HepG2 (cell line): Measurements from ENCODE around the gene MRPL10. TPM values are rescaled to one million over a fixed set of nuclear protein-coding genes. Genes with fewer than 3 reads are reported as not detected.
A peak's percentile ranks its signal among the peaks of the same experiment; 100 is the strongest.

Experiments
- ARID2 ChIP-seq: sonication (generic); formaldehyde crosslinking; IDR thresholded peaks from 2 replicates; pipeline ENCODE4 v1.8.1; 2022; ENCODE audit warnings: mild to moderate bottlenecking, missing genetic modification reagents, borderline replicate concordance
- BORCS8-MEF2B ChIP-seq: sonication (generic); formaldehyde crosslinking; IDR thresholded peaks from 2 replicates; pipeline ENCODE4 v1.8.0; 2022; ENCODE audit warnings: mild to moderate bottlenecking, missing genetic modification reagents
- CC2D1A ChIP-seq: sonication (generic); formaldehyde crosslinking; IDR thresholded peaks from 2 replicates; pipeline ENCODE4 v1.8.1; 2023; ENCODE audit warnings: mild to moderate bottlenecking, missing genetic modification reagents
- EED ChIP-seq: sonication (generic); formaldehyde crosslinking; IDR thresholded peaks from 2 replicates; pipeline ENCODE4 v1.5.0; 2020; ENCODE audit warnings: mild to moderate bottlenecking, missing genetic modification reagents
- KLF6 ChIP-seq: IDR thresholded peaks from 2 replicates; pipeline ENCODE4 v1.8.0; 2016; ENCODE audit warnings: missing biosample characterization, missing genetic modification reagents
- MED1 ChIP-seq: sonication (generic); formaldehyde crosslinking; IDR thresholded peaks from 2 replicates; pipeline ENCODE4 v1.4.0; 2020; ENCODE audit warnings: missing genetic modification reagents
- RBM39 ChIP-seq: fragments of 200-400 bp; formaldehyde crosslinking; IDR thresholded peaks from one replicate; pipeline ENCODE4 v1.6.1; 2018; ENCODE audit warnings: antibody characterized with exemption, mild to moderate bottlenecking, low read depth, low read length; ENCODE audit not compliant: poor library complexity, severe bottlenecking
- RFX3 ChIP-seq: IDR thresholded peaks from 2 replicates; pipeline ENCODE4 v1.6.1; 2016; ENCODE audit warnings: missing biosample characterization, missing genetic modification reagents
- SAP130 ChIP-seq: IDR thresholded peaks from 2 replicates; pipeline ENCODE4 v1.6.1; 2016; ENCODE audit warnings: low read depth
- SNAI1 ChIP-seq: sonication (generic); formaldehyde crosslinking; IDR thresholded peaks from 2 replicates; pipeline ENCODE4 v1.5.0; 2020; ENCODE audit warnings: mild to moderate bottlenecking, missing genetic modification reagents, borderline replicate concordance
- SP5 ChIP-seq: IDR thresholded peaks from 2 replicates; pipeline ENCODE4 v1.6.1; 2016; ENCODE audit warnings: low read depth, borderline replicate concordance
- ZKSCAN8 ChIP-seq: IDR thresholded peaks from 2 replicates; pipeline ENCODE4 v1.6.1; 2016; ENCODE audit warnings: borderline replicate concordance, missing genetic modification reagents, missing compliant biosample characterization
- ZMAT3 ChIP-seq: sonication (generic); formaldehyde crosslinking; conservative IDR thresholded peaks from 2 replicates; pipeline ENCODE4 v1.7.0; 2021; ENCODE audit warnings: missing genetic modification reagents
- ZNF124 ChIP-seq: sonication (generic); formaldehyde crosslinking; IDR thresholded peaks from 2 replicates; pipeline ENCODE4 v1.4.0; 2020; ENCODE audit warnings: missing genetic modification reagents
- ZNF24 ChIP-seq: fragments of 450-650 bp; IDR thresholded peaks from 2 replicates; pipeline ENCODE4 v1.6.1; 2017; ENCODE audit warnings: antibody characterized with exemption, mild to moderate bottlenecking
- ZNF331 ChIP-seq: sonication (generic); formaldehyde crosslinking; IDR thresholded peaks from 2 replicates; pipeline ENCODE4 v1.4.0; 2020; ENCODE audit warnings: missing genetic modification reagents
- ZNF431 ChIP-seq: sonication (generic); formaldehyde crosslinking; IDR thresholded peaks from 2 replicates; pipeline ENCODE4 v1.9.0; 2022; ENCODE audit warnings: missing genetic modification reagents, low read depth, mild to moderate bottlenecking, borderline replicate concordance
- ZNF501 ChIP-seq: sonication (generic); formaldehyde crosslinking; IDR thresholded peaks from 2 replicates; pipeline ENCODE4 v1.5.1; 2020; ENCODE audit warnings: mild to moderate bottlenecking, moderate library complexity, missing genetic modification reagents
- ZNF616 ChIP-seq: sonication (generic); formaldehyde crosslinking; IDR thresholded peaks from 2 replicates; pipeline ENCODE4 v1.5.0; 2020; ENCODE audit warnings: low read depth, mild to moderate bottlenecking, missing genetic modification reagents
- ZSCAN21 ChIP-seq: sonication (generic); formaldehyde crosslinking; IDR thresholded peaks from 2 replicates; pipeline ENCODE4 v1.8.0; 2022; ENCODE audit warnings: mild to moderate bottlenecking, missing genetic modification reagents, moderate library complexity, borderline replicate concordance
- polyA plus RNA-seq, 8 experiments: library from polyadenylated mRNA; depleted of rRNA in 3 of 8; stranded (reverse) in 7 of 8; unstranded in 1 of 8; fragments of >200 nt; fragmentation: Illumina TruSeq in 4 of 8; extraction: Trizol in 4 of 8; gene quantifications; 2 replicates each; pipeline versions ENCODE4 v1.2.1 to v1.2.3, GENCODE V29; 2011 to 2016; ENCODE audit warnings: low read depth in 4 of 8, missing spikeins in 1 of 8, mixed read lengths in 1 of 8; ENCODE audit not compliant: insufficient read depth in 1 of 8
- total RNA-seq, 5 experiments: library from RNA; depleted of rRNA; stranded (reverse); fragments of >200 nt; fragmentation: Illumina TruSeq; extraction: Trizol; gene quantifications; 2 replicates each; pipeline ENCODE4 v1.2.3, GENCODE V29; 2016; ENCODE audit warnings: low read depth in 1 of 5
- TF ChIP-seq, protein P1 (sequence below): sonication (generic); formaldehyde crosslinking; IDR thresholded peaks from 2 replicates; pipeline ENCODE4 v1.8.0; 2023; ENCODE audit warnings: mild to moderate bottlenecking, missing genetic modification reagents
- TF ChIP-seq, protein P2 (sequence below): sonication (generic); IDR thresholded peaks from 2 replicates; pipeline ENCODE4 v1.6.1; 2016; ENCODE audit warnings: low read depth, borderline replicate concordance
- TF ChIP-seq, protein P3 (sequence below): sonication (generic); formaldehyde crosslinking; IDR thresholded peaks from 2 replicates; pipeline ENCODE4 v1.8.1; 2023; ENCODE audit warnings: missing genetic modification reagents, mild to moderate bottlenecking, borderline replicate concordance
- TF ChIP-seq, protein P4 (sequence below): sonication (generic); formaldehyde crosslinking; IDR thresholded peaks from 2 replicates; pipeline ENCODE4 v1.8.1; 2023; ENCODE audit warnings: mild to moderate bottlenecking, missing genetic modification reagents
- TF ChIP-seq, protein P5 (sequence below): sonication (generic); formaldehyde crosslinking; IDR thresholded peaks from 2 replicates; pipeline ENCODE4 v1.8.0; 2022; ENCODE audit warnings: missing genetic modification reagents, mild to moderate bottlenecking, moderate library complexity, borderline replicate concordance

The MRPL10 gene
- total and polyA plus RNA-seq, 2 of the 13 experiments (the other 11 are each of a cell fraction or from before 2014, with no cell fraction given), result 56.7 to 149 TPM

DNA sequence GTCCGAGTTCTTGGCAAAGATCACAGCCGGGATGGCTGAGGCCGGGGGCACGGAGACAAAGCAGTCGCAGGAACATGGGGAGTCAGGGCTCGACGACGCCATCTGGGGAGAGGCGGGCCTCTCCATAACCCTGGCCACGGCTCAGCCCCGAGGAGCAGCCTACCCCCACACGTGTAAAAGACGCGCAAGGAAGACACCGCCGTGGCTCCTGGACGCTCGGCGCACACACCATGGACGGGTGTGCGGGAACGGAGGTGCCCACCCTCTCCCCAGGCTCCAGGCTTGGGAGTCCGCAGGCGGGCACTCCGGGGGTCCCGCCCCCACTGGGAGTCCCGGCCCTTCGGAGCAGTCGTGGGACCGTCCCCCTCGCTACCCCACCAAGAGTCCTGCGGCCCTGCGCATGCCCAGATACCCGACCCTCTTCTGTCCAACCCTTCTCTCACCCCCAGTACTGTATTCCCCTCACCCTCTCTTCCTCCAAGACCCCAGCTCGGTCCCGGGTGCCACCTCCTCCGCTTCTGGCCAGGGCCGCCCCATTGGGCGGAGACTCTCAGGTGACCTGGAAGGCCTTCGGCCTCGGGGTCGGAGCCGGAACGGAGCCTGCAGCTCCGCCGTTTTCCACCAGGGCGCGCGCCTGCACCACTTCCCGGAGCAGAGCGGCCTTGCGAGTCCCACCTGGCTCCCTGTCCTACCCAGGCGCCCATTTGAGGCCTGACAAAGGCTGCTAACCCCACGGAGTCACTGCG lies 9.6 kb upstream of the MRPL10 start, which contains the start of gene SCRN2 (continued):
- TF ChIP-seq ZNF501 (peak; percentile 96), CC2D1A (CRISPR knock-in tag) (no peak), BORCS8-MEF2B (peak; percentile 63; the same call in 1 of the 2 replicates), ARID2 (peak; percentile 37; the same call in 1 of the 2 replicates), ZNF431 (CRISPR knock-in tag) (no peak), SP5 (peak; percentile 86; the same call in 1 of the 2 replicates), KLF6 (CRISPR knock-in tag) (peak; percentile 33; the same call in 1 of the 2 replicates), SNAI1 (CRISPR knock-in tag) (peak; percentile 77; the same call in 1 of the 2 replicates), RFX3 (CRISPR knock-in tag) (no peak), MED1 (CRISPR knock-in tag) (peak; percentile 56; the same call in 1 of the 2 replicates), ZNF124 (CRISPR knock-in tag) (peak; percentile 55; the same call in 1 of the 2 replicates), SAP130 (CRISPR knock-in tag) (peak; percentile 75), EED (CRISPR knock-in tag) (peak; percentile 11; the same call in 1 of the 2 replicates), ZNF616 (CRISPR knock-in tag) (no peak), RBM39 (peak; percentile 85), ZNF331 (CRISPR knock-in tag) (peak; percentile 57), ZSCAN21 (CRISPR knock-in tag) (no peak), ZKSCAN8 (CRISPR knock-in tag) (0 out of 2 replicates have a peak, but pooled peaks have one; percentile 7), ZNF24 (no peak), ZMAT3 (peak; percentile 90)
- TF ChIP-seq, protein P1, sequence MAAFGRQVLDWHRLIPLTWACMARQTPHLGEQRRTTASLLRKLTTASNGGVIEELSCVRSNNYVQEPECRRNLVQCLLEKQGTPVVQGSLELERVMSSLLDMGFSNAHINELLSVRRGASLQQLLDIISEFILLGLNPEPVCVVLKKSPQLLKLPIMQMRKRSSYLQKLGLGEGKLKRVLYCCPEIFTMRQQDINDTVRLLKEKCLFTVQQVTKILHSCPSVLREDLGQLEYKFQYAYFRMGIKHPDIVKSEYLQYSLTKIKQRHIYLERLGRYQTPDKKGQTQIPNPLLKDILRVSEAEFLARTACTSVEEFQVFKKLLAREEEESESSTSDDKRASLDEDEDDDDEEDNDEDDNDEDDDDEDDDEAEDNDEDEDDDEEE, result peak; percentile 0; the same call in 1 of the 2 replicates
- TF ChIP-seq, protein P2, sequence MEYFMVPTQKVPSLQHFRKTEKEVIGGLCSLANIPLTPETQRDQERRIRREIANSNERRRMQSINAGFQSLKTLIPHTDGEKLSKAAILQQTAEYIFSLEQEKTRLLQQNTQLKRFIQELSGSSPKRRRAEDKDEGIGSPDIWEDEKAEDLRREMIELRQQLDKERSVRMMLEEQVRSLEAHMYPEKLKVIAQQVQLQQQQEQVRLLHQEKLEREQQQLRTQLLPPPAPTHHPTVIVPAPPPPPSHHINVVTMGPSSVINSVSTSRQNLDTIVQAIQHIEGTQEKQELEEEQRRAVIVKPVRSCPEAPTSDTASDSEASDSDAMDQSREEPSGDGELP, result peak; percentile 75; the same call in 1 of the 2 replicates
- TF ChIP-seq, protein P3, sequence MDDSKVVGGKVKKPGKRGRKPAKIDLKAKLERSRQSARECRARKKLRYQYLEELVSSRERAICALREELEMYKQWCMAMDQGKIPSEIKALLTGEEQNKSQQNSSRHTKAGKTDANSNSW, result 0 out of 2 replicates have a peak, but pooled peaks have one; percentile 23
- TF ChIP-seq, protein P4, sequence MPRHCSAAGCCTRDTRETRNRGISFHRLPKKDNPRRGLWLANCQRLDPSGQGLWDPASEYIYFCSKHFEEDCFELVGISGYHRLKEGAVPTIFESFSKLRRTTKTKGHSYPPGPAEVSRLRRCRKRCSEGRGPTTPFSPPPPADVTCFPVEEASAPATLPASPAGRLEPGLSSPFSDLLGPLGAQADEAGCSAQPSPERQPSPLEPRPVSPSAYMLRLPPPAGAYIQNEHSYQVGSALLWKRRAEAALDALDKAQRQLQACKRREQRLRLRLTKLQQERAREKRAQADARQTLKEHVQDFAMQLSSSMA (CRISPR knock-in tag), result peak; percentile 91; the same call in 1 of the 2 replicates
- TF ChIP-seq, protein P5, sequence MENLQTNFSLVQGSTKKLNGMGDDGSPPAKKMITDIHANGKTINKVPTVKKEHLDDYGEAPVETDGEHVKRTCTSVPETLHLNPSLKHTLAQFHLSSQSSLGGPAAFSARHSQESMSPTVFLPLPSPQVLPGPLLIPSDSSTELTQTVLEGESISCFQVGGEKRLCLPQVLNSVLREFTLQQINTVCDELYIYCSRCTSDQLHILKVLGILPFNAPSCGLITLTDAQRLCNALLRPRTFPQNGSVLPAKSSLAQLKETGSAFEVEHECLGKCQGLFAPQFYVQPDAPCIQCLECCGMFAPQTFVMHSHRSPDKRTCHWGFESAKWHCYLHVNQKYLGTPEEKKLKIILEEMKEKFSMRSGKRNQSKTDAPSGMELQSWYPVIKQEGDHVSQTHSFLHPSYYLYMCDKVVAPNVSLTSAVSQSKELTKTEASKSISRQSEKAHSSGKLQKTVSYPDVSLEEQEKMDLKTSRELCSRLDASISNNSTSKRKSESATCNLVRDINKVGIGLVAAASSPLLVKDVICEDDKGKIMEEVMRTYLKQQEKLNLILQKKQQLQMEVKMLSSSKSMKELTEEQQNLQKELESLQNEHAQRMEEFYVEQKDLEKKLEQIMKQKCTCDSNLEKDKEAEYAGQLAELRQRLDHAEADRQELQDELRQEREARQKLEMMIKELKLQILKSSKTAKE (CRISPR knock-in tag), result no peak
